CD4-positive, alpha-beta T cell treated with Interleukin-4 for 1 hour (primary cell): Measurements from ENCODE around the gene ZNF423.
"Not testable (repeated sequence)": the region's sequence is repeated elsewhere in the genome, so short reads cannot be mapped to it uniquely, and the experiment has no call there.

Experiments used
- DNase-seq, 2 donors: peaks; one replicate each; pipeline ENCODE4 v3.0.0-alpha.2; 2020 to 2022

ZNF423 gene

GRCh38 chr16:49855822-49856671 is at the start of gene ZNF423:
Gene ZNF423 (minus strand): TSS chr16:49856112. CDS start chr16:49855774, 338 bp downstream.
- DNase-seq = no peak

GRCh38 chr16:49904348-49905062 is 48.6 kb upstream of the ZNF423 start:
- no peak for DNase-seq

- DNase-seq = no peak
Observed at GRCh38 chr16:49902908-49903307, 47.0 kb upstream of the ZNF423 start.

DNA sequence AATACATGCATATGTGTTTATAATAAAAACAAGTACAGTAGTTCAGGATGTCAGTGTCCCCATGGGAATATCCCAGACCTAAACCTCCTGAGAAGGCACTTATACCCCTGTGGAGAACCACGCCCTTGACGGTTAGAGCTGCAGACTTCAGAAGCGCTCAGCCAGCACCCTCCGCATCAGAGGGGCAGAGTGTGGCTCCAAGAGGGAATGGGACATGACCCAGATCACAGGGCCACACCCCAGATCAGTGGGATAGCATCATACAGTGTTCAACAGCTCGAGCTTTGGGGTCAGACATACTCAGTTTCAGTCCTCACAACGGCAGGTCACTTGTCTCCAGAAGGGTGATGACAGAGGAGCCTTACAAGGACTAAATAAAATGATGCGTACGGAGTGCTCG is 45.8 kb upstream of the ZNF423 start:
- no peak for DNase-seq

DNA sequence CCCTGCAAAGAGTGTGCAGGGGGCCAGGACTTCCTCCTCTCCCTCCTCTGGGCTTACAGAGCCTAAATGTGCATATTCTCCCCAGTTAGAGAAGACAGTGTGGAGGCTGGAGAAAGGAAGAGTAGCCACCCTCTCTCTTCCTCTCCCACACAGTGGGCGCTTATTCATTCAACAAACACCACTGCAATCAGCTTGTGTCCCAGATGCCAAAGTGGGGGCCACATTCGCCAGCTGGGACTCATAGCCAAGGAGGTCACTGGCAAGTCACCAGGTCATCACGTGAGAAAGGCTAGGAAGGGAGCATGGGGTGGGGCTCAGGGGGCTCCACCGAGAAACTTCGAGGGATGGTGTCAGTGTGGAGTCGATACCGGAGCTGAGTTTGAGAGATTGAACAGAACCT is 45.0 kb upstream of the ZNF423 start:
- DNase-seq = no peak

GRCh38 chr16:49899991-49900695 is 44.2 kb upstream of the ZNF423 start:
- DNase-seq = no peak

DNA sequence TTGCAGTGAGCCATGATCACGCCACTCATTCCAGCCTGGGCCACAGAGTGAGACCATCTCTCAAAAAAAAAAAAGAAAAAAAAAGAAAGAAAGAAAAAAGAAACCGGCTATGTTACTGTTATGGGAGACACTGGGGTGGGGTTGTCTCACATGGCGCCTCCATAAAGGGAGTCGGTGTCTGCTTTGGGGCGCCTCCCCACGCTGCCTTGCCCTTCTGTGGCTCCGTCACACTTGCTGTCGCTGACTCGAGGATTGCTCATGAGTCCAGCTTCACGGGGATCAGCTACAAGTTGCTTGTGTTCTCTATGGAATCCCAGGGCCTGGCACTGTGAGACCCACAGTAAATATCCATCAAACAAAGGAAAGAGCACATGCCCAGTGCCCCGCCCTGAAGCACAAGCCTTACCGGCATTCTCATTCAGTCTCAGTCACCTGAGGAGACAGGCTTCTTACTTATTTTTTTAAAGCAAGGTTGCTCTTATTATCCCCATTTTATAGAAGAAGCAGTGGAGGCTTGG is 40.6 kb upstream of the ZNF423 start:
- DNase-seq = no peak

DNA sequence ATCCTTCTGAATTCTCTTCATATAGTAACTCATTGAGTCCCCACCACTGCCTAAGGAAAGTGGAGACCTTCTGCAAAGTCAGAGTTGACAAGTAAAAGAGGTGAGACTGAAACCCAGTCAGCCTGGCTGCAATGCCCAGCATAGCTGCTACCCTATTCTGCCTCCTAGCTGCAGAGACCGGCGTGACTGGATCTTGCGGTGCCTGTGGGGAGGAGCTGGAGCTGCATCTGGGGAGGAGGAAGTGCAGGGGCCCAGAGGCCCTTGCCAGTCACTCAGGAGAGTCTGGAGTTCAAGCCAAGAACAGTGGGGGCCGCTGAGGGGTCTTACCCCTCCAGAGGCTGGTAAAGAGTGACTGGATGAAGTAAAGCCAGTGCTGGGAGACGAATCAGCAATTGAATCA is 35.0 kb upstream of the ZNF423 start:
- peak in 1 of 2 donors; percentile 12 for DNase-seq

- DNase-seq = no peak
Observed at GRCh38 chr16:49889725-49890397, 33.9 kb upstream of the ZNF423 start.

DNA sequence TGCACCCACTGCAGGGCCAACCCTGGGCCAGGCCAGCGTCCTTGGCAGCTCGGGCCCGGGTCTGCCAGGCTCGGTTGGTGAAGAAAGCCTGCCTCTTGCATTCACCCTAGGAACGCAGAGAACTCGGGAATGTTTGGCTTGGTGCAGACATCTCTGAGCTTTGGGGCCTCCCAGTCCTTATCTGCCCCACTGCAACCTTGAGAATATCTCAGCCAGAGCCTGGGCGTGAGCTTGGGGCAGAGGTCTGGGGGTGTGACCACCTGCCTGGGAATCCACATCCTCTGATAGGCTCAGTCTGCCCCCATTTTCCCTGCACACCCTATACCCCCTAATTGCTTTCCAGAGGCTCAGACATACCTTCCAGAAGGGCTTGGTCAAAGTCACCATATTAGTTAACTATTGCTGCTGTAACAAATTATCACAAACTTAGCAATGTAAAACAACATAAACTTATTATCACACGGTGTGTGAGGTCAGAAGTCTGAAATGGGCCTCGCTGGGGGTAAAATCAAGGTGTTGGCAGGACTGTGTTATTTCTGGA is 30.7 kb upstream of the ZNF423 start:
- DNase-seq = no peak

- DNase-seq = no peak
Observed at GRCh38 chr16:49884033-49885015, 28.4 kb upstream of the ZNF423 start.

- no peak for DNase-seq
Observed at GRCh38 chr16:49883076-49884014, 27.4 kb upstream of the ZNF423 start.

GRCh38 chr16:49881890-49882289 is 26.0 kb upstream of the ZNF423 start:
- no peak for DNase-seq

DNA sequence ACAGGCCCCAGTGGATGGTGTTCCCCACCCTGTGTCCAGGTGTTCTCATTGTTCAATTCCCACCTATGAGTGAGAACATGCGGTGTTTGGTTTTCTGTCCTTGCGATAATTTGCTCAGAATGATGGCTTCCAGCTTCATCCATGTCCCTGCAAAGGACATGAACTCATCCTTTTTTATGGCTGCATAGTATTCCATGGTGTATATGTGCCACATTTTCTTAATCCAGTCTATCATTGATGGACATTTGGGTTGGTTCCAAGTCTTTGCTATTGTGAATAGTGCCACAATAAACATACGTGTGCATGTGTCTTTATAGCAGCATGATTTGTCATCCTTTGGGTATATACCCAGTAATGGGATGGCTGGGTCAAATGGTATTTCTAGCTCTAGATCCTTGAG is 22.6 kb upstream of the ZNF423 start:
- DNase-seq = not testable (repeated sequence)

DNA sequence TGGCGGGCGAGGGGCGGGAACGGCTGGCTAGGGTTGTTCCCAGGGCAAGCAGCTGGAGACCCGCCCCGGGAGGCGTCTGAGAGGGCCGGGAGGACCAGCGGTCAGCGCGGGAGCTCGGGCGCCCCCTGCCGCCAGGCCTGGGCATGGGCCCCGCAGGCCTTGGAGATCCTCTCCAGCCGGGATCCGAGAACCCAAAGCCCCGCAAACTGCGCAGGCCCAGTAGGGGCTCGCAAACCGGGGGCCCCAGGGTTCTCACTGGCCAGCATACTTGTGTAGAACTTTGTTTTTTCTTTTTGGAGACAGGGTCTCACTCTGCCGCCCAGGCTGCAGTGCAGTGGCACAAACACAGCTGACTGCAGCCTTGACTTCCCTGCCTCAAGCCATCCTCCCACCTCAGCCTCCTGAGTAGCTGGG is 20.8 kb upstream of the ZNF423 start:
- DNase-seq = no peak

DNA sequence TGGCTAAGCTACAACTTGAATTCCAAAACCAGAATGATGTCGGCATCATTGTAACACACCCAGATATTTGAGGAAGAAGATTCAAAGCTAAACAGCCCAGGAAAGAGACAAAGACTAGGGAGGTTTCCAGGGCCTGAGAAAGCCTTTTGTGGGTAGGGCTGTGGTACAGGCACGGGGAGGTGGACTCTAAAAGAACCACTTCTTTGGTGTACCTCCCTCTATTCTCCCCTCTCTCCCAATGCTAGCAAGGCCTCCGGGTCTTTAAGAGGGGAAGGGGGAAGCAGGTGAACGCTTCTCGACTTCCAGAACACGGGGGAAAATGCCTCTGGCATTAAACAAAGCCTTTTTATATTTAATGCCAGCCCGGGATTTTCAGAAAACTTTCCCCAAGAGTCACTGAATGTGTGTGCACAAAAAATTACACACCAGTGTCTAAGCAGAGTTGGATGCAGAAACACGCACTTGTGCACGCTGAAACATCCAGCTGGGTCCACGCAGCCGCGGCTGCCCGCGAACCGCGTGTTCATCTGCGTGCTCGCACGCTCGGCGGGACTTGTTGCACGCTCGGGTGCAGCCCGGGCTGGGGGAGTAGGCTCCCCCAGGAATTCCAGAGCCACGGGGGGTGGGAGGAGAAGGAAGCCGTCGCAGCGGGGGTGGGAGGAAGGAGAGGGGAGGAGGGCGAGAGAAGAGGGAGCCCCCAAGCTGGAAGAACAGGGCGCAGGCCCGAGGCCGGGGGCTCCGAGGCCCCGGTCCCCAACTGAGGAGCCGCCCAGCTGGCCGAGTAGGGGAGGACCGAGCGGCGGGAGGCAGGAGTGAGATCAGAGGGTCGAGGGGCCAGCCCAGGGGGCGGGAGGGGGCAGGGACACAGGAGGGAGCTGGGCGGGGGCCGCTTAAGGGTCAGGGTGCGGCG is 20.1 kb upstream of the ZNF423 start:
- DNase-seq = no peak

GRCh38 chr16:49874613-49875237 is 18.8 kb upstream of the ZNF423 start:
- DNase-seq = no peak

- DNase-seq = not testable (repeated sequence)
Observed at GRCh38 chr16:49871824-49872223, 15.9 kb upstream of the ZNF423 start.
